DMS 273 (cell line): Measurements from ENCODE around the gene HTR4.
"Not testable (repeated sequence)": the region's sequence is repeated elsewhere in the genome, so short reads cannot be mapped to it uniquely, and the experiment has no call there.

Experiments
- DNase-seq: peaks from one replicate; lab custom pipeline; 2025; ENCODE audit not compliant: unreplicated experiment; lab: John Stamatoyannopoulos, UW

HTR4 gene

DNA sequence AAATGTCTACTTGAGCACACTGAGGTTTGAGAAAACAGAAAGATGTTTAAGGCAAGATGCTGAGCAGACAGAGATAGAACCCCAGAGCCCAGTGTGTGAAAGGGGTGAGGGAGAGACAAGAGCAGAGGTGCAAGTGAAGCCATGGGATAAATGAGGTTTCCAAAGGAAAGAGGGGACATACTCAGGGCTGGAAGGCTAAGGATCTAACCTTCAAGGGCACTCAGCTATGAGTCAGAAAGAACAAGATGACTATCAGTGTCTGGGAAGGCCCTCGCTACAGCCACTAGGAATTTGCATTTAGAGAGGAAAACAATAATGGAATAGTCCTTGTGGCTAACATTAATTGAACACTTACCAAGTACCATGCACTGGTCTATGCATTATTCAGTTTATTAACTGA lies 113.7 kb downstream of the HTR4 start:
- DNase-seq = no peak

DNA sequence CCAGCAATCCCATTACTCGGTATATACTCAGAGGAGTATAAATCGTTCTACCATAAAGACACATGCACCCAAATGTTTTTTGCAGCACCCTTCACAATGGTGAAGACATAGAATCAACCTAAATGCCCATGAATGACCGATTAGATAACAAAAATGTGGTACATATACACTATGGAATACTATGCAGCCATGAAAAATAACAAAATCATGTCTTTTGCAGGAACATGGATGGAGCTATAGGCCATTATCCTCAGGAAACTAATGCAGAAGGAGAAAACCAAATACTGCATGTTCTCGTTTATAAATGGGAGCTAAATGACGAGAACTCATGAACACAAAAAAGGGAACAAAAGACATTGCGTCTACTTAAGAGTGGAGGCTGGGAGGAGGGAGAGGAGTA lies 114.5 kb downstream of the HTR4 start:
- DNase-seq = no peak

DNA sequence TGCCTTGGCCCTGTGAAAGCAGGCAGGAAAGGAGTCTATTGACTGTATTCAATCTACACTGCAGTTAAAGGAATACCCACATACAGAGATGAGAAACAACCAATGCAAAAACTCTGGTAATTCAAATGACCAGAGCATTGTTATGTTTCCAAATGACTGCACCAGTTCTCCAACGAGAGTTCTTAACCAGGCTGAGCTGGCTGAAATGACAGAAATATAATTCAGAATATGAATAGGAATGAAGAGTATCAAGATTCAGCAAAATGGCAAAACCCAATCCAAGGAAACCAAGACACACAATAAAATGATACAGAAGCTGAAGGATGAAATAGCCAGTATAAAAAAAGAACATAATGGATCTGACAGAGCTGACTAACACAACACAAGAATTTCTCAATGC lies 119.1 kb downstream of the HTR4 start:
- no peak for DNase-seq

DNA sequence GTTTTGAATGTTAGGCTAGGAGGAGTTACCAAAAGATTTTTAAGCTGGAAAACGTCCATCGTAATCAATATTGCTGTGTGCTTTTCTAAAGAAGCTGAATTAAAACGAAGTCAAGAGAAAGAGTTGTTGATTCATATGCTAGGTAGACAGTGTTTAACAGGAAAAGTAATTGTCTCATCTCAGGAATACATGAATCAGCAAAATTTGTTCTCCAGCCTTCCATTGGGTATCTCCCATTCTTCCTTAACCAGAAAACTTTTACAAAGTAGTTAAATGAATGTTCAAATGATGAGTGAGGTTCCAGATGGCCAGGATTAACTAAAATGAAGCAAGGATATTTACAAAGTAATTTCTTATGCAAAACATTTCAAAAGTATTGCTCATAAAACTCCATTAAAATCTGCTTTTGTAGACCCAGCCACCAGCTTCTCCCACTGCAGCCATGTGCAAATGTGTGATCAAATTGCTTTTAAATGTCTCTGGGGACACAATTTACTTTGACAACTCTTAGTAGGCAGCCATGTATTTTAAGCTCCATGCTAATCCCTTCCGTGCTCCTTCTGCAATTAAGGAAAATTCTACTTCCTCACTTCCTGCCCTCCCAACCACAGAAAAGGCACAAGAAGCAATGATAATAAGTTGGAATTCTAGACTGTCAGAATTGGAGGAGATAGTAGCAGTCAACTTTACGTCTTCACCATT lies 121.2 kb downstream of the HTR4 start:
- no peak for DNase-seq

DNA sequence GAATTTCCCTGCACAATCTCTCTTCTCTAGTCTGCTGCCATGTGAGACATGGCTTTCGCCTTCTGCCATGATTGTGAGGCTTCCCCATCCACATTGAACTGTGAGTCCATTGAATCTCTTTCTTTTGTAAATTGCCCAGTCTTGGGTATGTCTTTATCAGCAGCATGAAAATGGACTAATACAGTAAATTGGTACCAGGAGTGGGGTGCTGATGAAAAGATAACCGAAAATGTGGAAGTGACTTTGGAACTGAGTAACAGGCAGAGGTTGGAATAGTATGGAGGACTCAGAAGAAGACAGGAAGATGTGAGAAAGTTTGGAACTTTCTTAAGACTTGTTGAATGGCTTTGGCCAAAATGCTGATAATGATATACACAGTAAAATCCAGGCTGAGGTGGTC lies 124.9 kb downstream of the HTR4 start:
- not testable (repeated sequence) for DNase-seq

DNA sequence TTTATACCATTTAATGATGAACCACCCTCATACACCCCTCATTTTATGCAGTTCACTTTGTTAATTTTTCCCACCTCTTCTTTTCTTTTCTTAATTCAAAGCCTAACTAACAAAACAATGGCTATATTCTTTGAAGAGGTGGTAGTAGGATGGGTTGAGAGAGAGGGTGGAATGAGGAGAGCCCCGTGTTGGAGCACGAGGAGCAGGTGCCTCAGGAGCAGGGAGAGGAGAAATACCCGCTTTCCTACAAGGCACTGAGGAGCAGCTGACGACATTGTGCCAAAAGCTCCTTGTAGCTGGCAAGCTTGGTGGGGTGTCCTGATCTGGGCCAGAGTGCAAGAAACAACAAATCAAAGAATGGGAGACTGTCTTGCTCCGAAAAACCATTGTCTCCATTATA lies 129.6 kb downstream of the HTR4 start:
- DNase-seq = no peak

DNA sequence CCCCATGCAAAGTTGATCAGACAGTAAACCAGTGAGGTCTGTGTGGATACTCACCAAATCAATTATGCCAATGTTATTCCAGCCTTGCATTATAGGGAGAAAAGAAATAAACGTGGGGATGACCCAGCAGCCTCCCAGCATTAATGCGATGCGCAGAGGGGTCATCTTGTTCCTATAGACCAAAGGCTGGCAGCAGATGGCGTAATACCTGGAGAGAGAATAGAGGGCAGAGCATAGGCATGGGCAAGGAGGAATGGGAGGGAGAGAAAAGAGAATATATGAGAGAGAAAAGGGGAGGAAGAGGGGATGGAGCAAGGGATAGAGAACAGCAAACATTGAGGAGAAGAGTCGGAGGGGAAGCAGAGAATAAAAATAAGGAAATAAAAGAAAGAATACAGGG lies 131.2 kb downstream of the HTR4 start:
- peak; percentile 28 for DNase-seq

DNA sequence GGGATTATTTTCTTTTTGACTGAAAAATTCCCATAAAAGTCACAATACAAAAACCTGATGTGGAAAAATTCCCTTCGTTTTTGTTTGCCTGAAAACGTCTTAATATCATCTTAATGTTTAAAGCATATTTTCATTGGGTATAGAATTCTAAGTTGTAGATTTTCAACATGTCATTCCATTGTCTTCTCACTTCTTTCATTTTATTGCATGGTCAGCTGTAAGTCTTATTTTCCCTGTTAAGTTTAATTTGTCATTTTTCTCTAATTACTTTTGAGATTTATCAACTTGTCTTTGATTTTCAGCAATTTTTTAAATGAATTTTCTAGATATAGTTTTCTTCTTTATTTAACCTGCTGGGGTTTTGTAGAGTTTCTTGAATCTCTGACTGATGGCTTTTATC lies 138.9 kb downstream of the HTR4 start:
- no peak for DNase-seq

DNA sequence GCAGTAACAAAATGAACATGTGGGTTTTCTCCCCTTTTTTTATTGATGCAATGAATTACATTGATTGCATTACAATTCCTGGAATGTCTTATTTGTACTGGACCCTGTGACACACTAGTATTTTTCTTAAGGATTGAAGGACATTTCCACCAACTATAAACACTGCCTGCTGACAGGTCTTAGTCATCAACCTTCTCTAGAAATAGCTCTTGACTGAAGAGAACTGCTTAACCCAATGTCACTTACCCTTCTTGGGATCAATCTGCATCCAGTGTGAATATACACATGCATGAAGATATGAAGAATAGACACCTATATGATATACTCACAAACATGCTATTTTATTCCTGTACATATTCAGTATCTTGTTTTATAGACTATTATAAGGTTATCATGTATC lies 140.0 kb downstream of the HTR4 start:
- DNase-seq = no peak

DNA sequence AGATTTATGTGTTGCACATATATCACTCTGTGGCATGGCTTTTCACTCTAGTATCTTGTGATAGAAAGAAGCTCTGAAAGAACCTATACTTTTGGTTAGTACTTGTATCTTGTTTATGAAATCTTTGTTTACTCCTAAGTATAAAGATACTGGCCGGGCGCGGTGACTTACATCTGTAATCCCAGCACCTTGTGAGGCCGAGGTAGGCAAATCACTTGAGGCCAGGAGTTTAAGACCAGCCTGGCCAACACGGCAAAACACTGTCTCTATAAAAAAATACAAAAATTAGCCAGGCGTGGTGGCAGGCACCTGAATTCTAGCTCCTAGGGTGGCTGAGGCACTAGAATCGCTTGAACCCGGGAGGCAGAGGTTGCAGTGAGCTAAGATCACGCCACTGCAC lies 141.8 kb downstream of the HTR4 start:
- DNase-seq = no peak

DNA sequence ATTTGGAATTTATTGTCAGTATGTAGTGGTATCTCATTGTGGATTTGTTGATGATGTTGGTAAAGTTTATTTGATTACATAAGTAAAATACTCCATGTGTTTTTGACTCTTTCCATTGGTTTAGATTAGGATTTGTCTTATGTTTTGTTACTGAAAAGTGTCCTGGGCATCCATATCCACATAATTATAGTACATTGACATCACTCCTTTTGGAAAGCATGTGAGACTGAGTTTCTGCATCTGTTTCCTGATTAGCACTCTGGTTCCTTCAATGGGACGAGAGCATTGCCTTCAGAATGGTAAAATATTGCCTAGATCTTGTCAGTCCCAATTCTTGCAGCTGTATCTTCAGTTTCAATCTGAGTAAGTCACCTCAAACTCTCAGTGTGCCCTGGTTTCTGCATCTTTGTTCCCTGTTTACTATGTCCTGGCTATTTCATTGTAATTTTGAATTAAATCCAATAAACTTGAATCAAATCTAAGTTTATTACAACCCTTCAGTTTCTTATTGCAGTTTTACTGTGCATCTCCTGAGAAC lies 142.4 kb downstream of the HTR4 start:
- no peak for DNase-seq

DNA sequence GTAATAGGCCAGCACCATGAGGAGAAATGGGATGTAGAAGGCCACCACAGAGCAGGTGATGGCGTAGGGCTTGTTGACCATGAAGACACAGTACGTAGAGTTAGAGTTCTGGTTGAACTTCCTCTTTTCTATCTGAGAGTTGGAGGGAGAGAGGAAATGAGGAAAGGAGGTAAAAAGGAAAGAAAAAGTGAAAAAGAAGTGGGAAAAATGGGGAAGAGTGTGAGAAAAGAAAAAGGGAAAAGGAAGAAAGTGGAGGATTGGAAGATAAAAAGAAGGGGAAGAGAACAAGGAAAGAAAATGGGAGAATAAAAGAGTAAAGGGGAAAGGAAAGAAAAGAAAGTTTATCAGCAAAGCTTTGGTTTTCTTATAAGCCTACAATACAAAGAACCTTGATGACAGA lies 144.4 kb downstream of the HTR4 start:
- DNase-seq = no peak

DNA sequence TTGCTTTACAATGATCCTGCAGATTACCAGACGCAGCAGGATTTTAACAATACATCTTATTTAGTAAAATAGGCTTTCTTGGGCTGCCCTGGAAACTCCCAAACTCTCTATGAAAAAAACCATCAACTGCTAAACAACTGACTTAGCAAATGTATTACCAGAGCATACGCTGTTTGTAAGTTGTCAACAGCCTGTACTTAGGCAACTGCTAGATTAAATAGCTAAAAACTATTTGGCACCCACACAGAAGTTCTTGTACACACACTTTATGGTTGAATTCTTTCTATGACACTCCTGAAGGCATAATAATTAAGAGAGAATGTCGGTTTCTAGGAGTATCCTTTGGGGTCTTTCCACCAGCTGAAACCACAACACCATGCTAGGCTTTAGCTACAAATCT lies 146.7 kb downstream of the HTR4 start:
- no peak for DNase-seq

DNA sequence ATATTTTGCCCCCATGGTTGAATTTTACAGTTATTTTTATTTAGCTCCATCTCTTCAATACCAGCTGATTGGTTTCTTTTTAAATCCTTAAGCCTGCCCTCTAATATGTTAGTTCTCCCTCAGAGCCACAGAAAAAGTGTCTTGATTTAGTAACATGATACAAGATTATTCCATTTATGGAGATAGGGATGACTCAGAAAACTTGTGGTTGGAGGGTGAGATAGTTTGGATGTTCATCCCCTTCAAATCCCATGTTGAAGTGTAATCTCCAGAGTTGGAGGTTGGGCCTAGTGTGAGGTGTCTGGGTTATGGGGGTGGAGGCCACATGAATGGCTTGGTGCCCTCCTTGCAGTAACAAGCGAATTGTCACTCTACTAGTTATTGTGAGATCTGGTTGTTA lies 154.9 kb downstream of the HTR4 start:
- DNase-seq = no peak

DNA sequence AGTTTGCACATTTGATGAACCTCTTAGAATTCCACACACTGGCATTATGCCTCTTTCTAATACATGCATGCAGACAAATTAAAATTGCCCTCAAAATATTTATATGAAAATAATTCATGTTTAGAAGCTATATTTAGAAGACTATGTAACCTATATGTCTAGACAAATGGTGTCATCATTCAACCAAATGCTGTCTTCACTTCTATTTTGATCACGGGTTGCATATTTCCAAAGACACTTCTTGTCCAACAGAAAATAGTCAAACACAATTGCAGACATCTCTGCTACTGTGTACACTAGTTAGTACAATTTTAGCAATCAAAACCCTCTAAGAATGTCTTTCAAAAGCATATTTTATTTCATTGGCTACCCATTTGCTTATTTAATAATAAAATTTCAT lies 156.6 kb downstream of the HTR4 start:
- no peak for DNase-seq

DNA sequence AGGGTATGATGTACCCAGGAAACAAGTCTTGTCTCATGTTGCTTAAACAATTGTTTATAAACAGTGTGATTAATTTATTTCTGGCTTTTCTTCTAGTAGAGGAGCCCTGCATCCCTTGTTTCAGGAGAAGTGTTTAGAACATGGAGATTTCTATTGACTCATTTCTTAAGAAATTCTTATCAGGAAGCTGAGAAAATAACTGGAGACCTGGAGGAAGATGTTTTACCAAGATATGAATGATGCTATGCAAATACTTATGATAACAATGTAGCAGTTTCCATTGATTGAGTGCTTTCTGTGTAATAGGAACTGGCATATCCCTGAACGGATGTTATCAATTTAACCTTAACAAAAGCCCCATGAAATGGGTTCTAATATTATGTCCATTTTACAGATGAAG lies 162.0 kb downstream of the HTR4 start:
- DNase-seq = no peak

DNA sequence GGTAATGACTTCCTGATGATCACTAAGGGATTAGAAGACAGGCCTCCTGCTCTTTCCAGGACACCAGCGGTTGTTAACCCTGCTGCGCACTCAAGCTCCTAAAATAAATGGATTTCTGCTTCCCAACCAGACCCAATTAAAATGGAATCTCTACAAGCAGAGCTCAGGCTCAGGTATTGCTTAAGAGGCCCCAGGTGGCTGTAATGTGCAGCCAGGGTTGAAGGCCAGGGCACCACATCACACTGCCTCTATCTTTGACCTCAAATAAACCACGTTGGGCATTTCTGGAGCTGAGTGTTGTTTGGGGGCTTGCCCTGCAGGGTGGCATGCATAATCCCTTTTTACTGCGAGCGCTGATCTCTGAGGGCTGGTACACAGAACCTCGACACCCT lies 162.5 kb downstream of the HTR4 start:
- DNase-seq = no peak

DNA sequence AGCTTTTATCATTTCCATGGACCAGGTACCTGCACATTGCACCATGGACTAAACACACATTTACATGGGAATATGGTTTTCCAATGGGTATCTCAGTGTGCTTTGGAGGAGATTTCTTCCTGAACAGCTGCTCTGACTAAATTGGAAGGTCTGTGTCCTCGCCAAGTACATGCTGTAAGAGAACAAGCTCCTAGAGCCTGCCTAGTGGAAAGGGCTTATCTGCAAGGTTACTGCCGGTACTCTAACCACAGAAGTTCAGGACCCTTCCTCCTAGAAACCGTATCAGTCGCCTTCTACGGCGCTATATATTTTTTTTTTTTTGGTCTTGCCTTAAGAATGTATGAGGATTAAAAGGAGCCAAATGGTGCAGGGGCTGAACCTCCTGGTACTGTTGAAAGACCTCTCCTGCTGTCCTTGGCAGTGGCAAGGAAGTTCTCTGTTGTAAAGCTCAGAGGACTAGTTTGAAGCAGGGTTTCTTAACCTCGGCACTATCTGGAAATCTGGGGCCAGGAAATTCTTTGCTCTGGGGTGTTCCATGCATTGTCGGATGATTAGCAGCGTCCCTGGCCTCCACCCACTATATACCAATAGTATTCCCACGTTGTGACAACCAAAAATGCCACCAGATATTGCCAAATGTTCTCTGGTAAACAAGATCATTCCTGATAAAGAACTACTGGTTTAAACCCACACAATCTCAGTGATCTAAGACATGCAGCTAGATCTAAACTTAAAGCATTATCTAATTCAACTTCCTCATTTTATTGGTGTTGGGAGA lies 163.1 kb downstream of the HTR4 start:
- DNase-seq = no peak

DNA sequence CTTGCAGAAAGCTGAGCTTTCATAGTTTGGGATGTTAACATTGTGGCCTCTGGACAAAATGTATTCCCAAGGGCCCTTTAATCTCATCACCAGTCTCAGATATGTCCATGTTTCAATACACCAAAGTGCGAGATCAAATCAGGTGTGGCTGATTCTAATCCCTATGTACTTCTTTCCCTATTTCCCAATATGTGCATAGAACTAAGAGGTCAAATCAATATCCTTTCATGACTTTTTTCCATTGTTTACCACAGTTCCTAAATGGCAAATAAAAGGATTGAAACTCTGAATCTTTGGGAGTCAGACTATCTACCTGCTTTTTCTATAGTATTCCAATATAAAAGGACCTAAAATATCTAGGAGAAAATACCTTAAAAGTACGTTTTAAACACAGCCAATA lies 165.6 kb downstream of the HTR4 start:
- DNase-seq = no peak

DNA sequence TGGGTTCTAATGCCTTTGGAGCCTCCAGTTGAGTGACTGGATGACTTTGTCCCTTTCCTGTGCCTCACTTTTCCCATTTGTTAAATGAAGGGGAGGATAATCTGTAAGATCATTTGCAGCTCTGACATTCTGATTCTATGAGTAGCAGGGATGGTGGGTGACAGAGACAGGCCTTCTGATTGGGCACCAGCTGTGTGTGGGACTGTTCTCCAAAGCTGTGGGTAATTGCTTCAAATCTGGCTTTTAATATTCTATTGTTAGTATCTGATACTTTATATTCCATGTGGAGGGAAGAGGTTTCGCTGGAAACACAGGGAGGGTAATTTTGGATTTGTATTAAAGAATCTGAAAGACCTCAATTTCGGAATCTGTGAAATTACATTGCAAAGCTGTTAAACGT lies 167.9 kb downstream of the HTR4 start:
- DNase-seq = no peak

DNA sequence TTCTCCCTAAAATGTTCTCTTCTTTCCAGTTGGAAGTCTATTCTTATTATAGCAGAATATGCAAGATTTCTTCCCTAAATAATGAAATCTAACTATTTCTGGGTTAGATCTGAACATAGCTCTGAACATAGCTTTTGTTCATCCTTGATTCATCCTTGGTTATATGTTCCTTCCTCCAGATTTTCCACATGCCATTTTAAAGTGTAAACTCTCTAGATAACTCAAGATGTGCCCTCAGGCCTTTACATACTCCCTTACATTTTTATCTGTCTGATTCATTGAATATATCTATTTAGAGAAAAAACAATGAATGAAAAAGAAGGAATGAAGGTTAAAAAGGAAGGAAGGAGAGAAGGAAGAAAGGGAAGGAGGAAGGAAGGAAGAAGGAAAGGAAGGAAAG lies 169.7 kb downstream of the HTR4 start:
- DNase-seq = no peak

DNA sequence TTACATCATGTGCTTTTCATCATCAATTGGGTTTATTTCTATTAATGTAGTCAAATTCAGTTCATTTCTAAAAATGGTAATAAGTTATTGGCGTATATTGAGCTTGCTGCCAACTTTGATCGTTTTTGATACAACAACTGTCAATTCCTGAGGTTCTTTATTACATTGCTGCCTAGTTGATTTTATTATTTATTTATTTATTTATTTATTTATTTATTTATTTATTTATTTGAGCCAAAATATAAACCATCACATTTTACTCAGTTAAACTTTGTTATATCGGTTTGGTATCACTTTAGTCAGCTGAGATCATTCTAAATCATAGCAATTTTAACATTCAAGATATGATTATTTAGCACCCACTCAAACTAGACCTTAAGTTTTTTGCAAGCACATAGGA lies 170.6 kb downstream of the HTR4 start:
- no peak for DNase-seq
